AG04449 (cell line): ENCODE measurements around the gene KCNB1.

Source experiments
- CTCF ChIA-PET: fragments of 350-600 bp; formaldehyde crosslinking; extraction: SDS; loops from one replicate; lab custom pipeline; 2021; ENCODE audit warnings: antibody characterized with exemption; lab: Yijun Ruan, JAX
- POLR2A ChIA-PET: fragments of 400-600, 350-600 bp; formaldehyde crosslinking; extraction: SDS; loops from one replicate; lab custom pipeline; 2020; ENCODE audit warnings: antibody characterized with exemption, inconsistent platforms; lab: Yijun Ruan, JAX
- DNase-seq: peaks from one replicate; pipeline ENCODE4 v3.0.0-alpha.2; 2010; ENCODE audit warnings: low read depth, low spot score
- H3K4me3 ChIP-seq: 2 replicates; pipeline ENCODE4 v1.5.1; 2011; ENCODE audit warnings: low read depth, mild to moderate bottlenecking, control low read depth, low read length
- CTCF ChIP-seq: IDR thresholded peaks from one replicate; pipeline ENCODE4 v1.5.1; 2011; ENCODE audit warnings: mild to moderate bottlenecking, moderate library complexity, low read length, control low read depth, inconsistent platforms; ENCODE audit not compliant: insufficient read depth; ENCODE audit errors: missing control alignments

The KCNB1 gene

GRCh38 chr20:49360242-49360968, 122.1 kb downstream of the KCNB1 start:
- ChIA-PET POLR2A (interaction anchor here (0.5 kb wide), 1 partner anchor 626 kb away, joined by 4 read pairs; no protein-coding TSS in a partner anchor), CTCF (interaction anchor here (1.2 kb wide), 1 partner anchor 26 kb away, joined by 3 read pairs; no protein-coding TSS in a partner anchor)
- no peak for TF ChIP-seq CTCF
- no peak for DNase-seq
- no peak overlapping the region for H3K4me3 ChIP-seq

DNA sequence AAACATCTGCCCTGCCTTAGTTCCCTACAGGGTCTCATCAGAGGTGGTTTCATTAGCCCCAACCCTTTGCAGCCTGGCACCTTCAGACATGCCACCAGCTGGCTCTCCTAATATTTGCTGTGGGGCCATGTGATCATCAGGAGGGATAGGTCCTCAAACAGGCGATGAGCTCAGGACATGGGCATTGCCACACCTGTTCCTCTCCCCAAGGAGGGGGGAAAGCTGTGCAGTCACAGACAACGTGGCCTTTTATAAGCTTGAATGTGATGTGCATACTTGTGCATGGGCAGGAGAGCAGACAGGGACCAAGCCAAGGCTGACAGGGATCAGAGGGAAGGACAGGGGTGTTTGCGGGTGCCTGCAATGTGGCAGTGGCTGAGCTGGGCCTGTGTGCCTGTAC, 125.8 kb downstream of the KCNB1 start:
- ChIA-PET CTCF (interaction anchor here (1.3 to 3.4 kb wide), 5 partner anchors 11 to 185 kb away, joined by 3 to 17 read pairs (median 4); no protein-coding TSS in a partner anchor), POLR2A (no interaction called here)
- DNase-seq: no peak

DNA sequence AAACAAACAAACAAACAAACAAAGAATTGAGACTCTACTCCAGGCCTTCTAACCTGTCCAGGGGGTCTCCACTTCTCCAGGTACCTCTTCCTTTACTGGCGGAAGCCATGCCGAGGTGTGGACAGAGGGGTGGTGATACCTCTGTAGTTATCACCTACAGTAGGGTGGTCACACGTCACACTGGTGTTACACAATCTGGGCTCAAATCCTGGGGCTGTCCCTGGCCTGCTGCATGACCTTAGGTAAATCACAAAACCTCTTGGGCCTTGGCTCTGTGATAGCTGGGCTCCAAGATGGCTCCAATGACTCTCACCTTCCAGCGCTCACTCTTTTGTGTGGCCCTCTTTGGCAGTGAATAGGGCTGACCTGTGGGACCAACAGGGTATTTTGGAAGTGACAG, 127.8 kb downstream of the KCNB1 start:
- CTCF ChIA-PET: interaction anchor here (1.9 to 3.4 kb wide), 2 partner anchors 9 to 30 kb away, joined by 8 to 17 read pairs; no protein-coding TSS in a partner anchor
- no peak for TF ChIP-seq CTCF
- no peak for DNase-seq
- POLR2A ChIA-PET: no interaction called here
- no peak overlapping the region for H3K4me3 ChIP-seq

More for the DNA sequence above, 125.8 kb downstream of the KCNB1 start:
- no peak overlapping the region for H3K4me3 ChIP-seq
- no peak for TF ChIP-seq CTCF

- no peak for TF ChIP-seq CTCF
- CTCF ChIA-PET: interaction anchor here (0.7 to 3.0 kb wide), 8 partner anchors 10 to 157 kb away, joined by 3 to 14 read pairs (median 3); no protein-coding TSS in a partner anchor
- no peak for DNase-seq
- H3K4me3 ChIP-seq: no peak overlapping the region
- POLR2A ChIA-PET: no interaction called here
These were observed 129.1 kb downstream of the KCNB1 start for GRCh38 chr20:49353348-49353747.

GRCh38 chr20:49352751-49353150, 129.7 kb downstream of the KCNB1 start:
- no peak for DNase-seq
- ChIA-PET POLR2A (no interaction called here), CTCF (interaction anchor here (0.7 to 3.0 kb wide), 8 partner anchors 9 to 158 kb away, joined by 3 to 14 read pairs (median 3); no protein-coding TSS in a partner anchor)
- no peak overlapping the region for H3K4me3 ChIP-seq
- no peak for TF ChIP-seq CTCF

DNA sequence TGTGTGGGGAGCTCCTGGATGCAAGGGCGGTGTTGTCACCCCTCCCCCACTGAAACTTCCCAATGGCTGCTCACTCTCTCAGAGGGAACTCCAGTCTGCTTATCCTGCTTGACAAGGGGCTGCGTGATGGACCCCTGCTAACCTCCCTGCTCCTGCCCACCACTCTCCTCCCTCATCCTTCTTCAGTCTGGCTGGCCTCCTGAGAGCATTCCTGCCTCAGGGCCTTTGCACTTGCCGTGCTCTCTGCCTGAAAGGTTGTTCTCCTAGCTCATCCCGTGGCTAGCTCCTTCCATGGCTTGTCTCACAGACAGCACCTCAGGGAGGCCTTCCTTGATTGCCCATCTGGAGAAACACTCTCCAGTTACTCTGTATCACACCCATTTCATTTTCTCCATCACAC, 130.7 kb downstream of the KCNB1 start:
- CTCF ChIA-PET: interaction anchor here (1.3 to 3.0 kb wide), 3 partner anchors 18 to 155 kb away, joined by 3 to 14 read pairs (median 8); no protein-coding TSS in a partner anchor
- DNase-seq: no peak
- H3K4me3 ChIP-seq: no peak overlapping the region
- no peak for TF ChIP-seq CTCF
- POLR2A ChIA-PET: no interaction called here
